SK-N-SH treated with all-trans-retinoic acid at 6 μM for 48 hours (cell line): ENCODE data around the gene MKNK2.

Experiments
- ATAC-seq: fragments of 200-7000 bp; cut with Tn5 transposase; 3 replicates; pipeline ENCODE4 v1.9.1; 2020; ENCODE audit warnings: mild to moderate bottlenecking, moderate library complexity
- ARNTL ChIP-seq: fragments of 450-650 bp; formaldehyde crosslinking; IDR thresholded peaks from 2 replicates; pipeline ENCODE4 v1.5.0; 2020; ENCODE audit warnings: low read depth, mild to moderate bottlenecking, moderate library complexity, borderline replicate concordance
- CSDC2 ChIP-seq: fragments of 250-450 bp; sonication (Bioruptor Pico); IDR thresholded peaks from 2 replicates; pipeline ENCODE4 v1.5.0; 2020; ENCODE audit warnings: mild to moderate bottlenecking, moderate library complexity
- CSRNP3 ChIP-seq: fragments of 250-450 bp; sonication (Bioruptor Pico); IDR thresholded peaks from 2 replicates; pipeline ENCODE4 v1.5.1; 2021; ENCODE audit warnings: mild to moderate bottlenecking, moderate library complexity
- ESRRG ChIP-seq: fragments of 250-450 bp; sonication (Bioruptor Pico); IDR thresholded peaks from 2 replicates; pipeline ENCODE4 v1.6.1; 2021; ENCODE audit warnings: mild to moderate bottlenecking
- GLIS3 ChIP-seq: fragments of 250-450 bp; sonication (Bioruptor Pico); IDR thresholded peaks from 2 replicates; pipeline ENCODE4 v1.5.0; 2020; ENCODE audit warnings: mild to moderate bottlenecking, moderate library complexity
- ISL1 ChIP-seq: fragments of 250-450 bp; sonication (Bioruptor Pico); IDR thresholded peaks from 2 replicates; pipeline ENCODE4 v2.1.2; 2022; ENCODE audit warnings: mild to moderate bottlenecking, moderate library complexity
- OSR1 ChIP-seq: fragments of 250-450 bp; sonication (Bioruptor Pico); IDR thresholded peaks from 2 replicates; pipeline ENCODE4 v1.8.0; 2022; ENCODE audit warnings: moderate library complexity, mild to moderate bottlenecking, inconsistent platforms
- PATZ1 ChIP-seq: fragments of 250-450 bp; sonication (Bioruptor Pico); IDR thresholded peaks from 2 replicates; pipeline ENCODE4 v1.8.0; 2020; ENCODE audit warnings: mild to moderate bottlenecking, moderate library complexity, borderline replicate concordance
- PPARA ChIP-seq: fragments of 250-450 bp; sonication (Bioruptor Pico); IDR thresholded peaks from 2 replicates; pipeline ENCODE4 v1.5.0; 2020; ENCODE audit warnings: mild to moderate bottlenecking, borderline replicate concordance
- RARB ChIP-seq: fragments of 250-450 bp; sonication (Bioruptor Pico); IDR thresholded peaks from 2 replicates; pipeline ENCODE4 v1.8.0; 2021; ENCODE audit warnings: mild to moderate bottlenecking, moderate library complexity
- SNAI2 ChIP-seq: fragments of 250-450 bp; sonication (Bioruptor Pico); IDR thresholded peaks from 2 replicates; pipeline ENCODE4 v1.5.0; 2020; ENCODE audit warnings: mild to moderate bottlenecking, moderate library complexity
- TOX ChIP-seq: fragments of 250-450 bp; sonication (Bioruptor Pico); IDR thresholded peaks from 2 replicates; pipeline ENCODE4 v1.8.0; 2021; ENCODE audit warnings: mild to moderate bottlenecking, moderate library complexity, borderline replicate concordance
- ZC3H10 ChIP-seq: fragments of 250-450 bp; sonication (Bioruptor Pico); IDR thresholded peaks from 2 replicates; pipeline ENCODE4 v1.5.1; 2021; ENCODE audit warnings: mild to moderate bottlenecking, moderate library complexity
- ZFP3 ChIP-seq: fragments of 250-450 bp; sonication (Bioruptor Pico); IDR thresholded peaks from 2 replicates; pipeline ENCODE4 v1.5.0; 2020; ENCODE audit warnings: mild to moderate bottlenecking, moderate library complexity
- ZNF565 ChIP-seq: fragments of 450-650 bp; formaldehyde crosslinking; conservative IDR thresholded peaks from 2 replicates; pipeline ENCODE4 v1.5.0; 2020; ENCODE audit warnings: low read depth, mild to moderate bottlenecking, moderate library complexity
- ZNF70 ChIP-seq: fragments of 450-650 bp; formaldehyde crosslinking; IDR thresholded peaks from 2 replicates; pipeline ENCODE4 v1.5.0; 2020; ENCODE audit warnings: mild to moderate bottlenecking, moderate library complexity
- ZNF8 ChIP-seq: fragments of 450-650 bp; formaldehyde crosslinking; IDR thresholded peaks from 2 replicates; pipeline ENCODE4 v1.5.0; 2020; ENCODE audit warnings: mild to moderate bottlenecking, moderate library complexity
- TF ChIP-seq, protein P1 (sequence below): fragments of 250-450 bp; sonication (Bioruptor Pico); IDR thresholded peaks from 2 replicates; pipeline ENCODE4 v1.5.0; 2020; ENCODE audit warnings: mild to moderate bottlenecking, moderate library complexity

The MKNK2 gene

DNA sequence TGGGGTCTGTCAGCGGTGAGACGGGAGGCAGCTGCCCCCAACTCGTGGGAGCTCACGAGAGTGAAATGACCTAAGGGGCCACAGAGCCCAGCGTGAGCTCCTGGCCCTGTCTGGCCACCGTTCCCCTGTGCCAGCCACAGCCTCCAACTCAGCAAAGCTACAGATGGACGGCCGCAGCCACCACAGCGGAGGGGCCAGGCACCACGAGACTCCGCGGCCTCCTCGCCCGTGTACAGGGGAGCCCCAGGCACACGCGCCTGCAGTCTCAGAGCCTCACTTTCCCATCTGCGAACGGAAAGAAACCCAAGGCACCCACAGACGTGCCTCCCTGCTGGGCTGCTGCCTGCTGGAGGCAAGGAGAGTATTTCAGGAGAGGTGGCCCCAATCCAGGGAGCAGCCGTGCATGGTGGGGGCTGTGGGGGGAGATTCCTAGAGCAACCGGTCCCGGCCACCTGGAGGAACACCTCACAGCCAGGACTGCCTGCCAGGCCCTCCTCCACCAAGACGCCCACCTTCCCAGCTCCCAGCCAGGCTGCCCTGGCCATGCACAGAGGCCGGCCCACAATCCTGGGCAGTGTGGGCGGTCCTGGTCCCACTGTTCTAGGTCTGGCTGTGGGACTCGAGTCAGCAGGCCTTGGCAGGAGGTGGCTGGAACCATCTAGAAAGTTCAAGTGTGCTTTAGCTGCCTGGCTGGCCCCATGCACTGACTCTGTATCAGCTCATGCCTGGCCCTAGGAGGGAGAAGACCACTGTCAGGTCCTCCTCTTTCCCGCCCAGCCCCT is 1.9 kb downstream of the MKNK2 start (continued):
- TF ChIP-seq CSRNP3 (CRISPR knock-in tag) (no peak), GLIS3 (CRISPR knock-in tag) (no peak), ZNF8 (CRISPR knock-in tag) (no peak), CSDC2 (CRISPR knock-in tag) (no peak), ZC3H10 (no peak)
- TF ChIP-seq, all 23 proteins: peak for 0

GRCh38 chr19:2048104-2048958 is 2.7 kb downstream of the MKNK2 start:
- TF ChIP-seq ZC3H10 (no peak), ZNF70 (CRISPR knock-in tag) (no peak), CSRNP3 (CRISPR knock-in tag) (no peak), OSR1 (CRISPR knock-in tag) (no peak), ZFP3 (CRISPR knock-in tag) (no peak), ZNF565 (CRISPR knock-in tag) (no peak), PATZ1 (CRISPR knock-in tag) (no peak), ISL1 (CRISPR knock-in tag) (no peak), RARB (no peak), GLIS3 (CRISPR knock-in tag) (no peak), TOX (CRISPR knock-in tag) (no peak), PPARA (CRISPR knock-in tag) (no peak)
- TF ChIP-seq, protein P1, sequence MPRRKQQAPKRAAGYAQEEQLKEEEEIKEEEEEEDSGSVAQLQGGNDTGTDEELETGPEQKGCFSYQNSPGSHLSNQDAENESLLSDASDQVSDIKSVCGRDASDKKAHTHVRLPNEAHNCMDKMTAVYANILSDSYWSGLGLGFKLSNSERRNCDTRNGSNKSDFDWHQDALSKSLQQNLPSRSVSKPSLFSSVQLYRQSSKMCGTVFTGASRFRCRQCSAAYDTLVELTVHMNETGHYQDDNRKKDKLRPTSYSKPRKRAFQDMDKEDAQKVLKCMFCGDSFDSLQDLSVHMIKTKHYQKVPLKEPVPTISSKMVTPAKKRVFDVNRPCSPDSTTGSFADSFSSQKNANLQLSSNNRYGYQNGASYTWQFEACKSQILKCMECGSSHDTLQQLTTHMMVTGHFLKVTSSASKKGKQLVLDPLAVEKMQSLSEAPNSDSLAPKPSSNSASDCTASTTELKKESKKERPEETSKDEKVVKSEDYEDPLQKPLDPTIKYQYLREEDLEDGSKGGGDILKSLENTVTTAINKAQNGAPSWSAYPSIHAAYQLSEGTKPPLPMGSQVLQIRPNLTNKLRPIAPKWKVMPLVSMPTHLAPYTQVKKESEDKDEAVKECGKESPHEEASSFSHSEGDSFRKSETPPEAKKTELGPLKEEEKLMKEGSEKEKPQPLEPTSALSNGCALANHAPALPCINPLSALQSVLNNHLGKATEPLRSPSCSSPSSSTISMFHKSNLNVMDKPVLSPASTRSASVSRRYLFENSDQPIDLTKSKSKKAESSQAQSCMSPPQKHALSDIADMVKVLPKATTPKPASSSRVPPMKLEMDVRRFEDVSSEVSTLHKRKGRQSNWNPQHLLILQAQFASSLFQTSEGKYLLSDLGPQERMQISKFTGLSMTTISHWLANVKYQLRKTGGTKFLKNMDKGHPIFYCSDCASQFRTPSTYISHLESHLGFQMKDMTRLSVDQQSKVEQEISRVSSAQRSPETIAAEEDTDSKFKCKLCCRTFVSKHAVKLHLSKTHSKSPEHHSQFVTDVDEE, result no peak
- ATAC-seq, result no peak

DNA sequence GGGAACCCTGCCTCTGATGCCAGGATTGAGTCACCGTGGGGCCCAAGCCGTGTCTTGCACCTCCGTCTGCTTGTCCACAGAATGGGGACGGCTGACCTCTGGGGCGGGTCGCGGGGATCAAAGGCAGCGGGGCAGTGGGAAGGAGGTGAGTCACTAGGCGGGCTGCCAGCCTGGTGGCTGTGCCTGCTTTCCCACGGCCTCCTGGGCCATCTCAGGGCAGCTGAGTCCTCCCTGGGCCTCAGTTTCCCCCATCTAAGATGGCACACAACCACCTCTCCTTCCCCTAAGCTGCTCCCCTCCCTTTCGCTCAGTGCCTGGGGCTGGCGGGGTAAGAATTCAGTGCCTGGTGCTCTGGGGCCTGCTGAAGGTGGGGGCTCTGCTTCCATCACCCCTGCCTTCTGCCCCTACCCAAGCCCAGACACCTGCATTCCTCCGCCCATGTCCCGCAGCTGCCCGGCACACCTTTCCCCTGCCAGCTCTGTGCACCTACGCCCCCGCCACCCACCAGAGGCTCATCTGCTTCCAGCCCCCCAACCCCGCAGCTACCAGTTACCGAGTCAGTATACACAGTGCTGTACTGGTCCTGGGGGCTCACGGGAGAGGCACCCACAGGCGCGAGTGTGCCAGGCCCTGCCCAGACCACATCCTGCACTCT is 3.5 kb downstream of the MKNK2 start:
- TF ChIP-seq ZFP3 (CRISPR knock-in tag), result peak; percentile 20; the same call in 1 of the 2 replicates
- no peak for TF ChIP-seq PPARA (CRISPR knock-in tag)
- TF ChIP-seq, all 23 proteins: peak for 1
- no peak for ATAC-seq

- TF ChIP-seq GLIS3 (CRISPR knock-in tag), result no peak
- TF ChIP-seq ESRRG (CRISPR knock-in tag), result no peak
- no peak for TF ChIP-seq OSR1 (CRISPR knock-in tag)
- no peak for TF ChIP-seq ZNF70 (CRISPR knock-in tag)
- no peak for TF ChIP-seq ARNTL (CRISPR knock-in tag)
- TF ChIP-seq, protein P1, result no peak
- TF ChIP-seq SNAI2 (CRISPR knock-in tag), result no peak
- no peak for ATAC-seq
These were observed 4.0 kb downstream of the MKNK2 start for GRCh38 chr19:2047076-2047448.
